Hindlimb muscle (tissue), 1 donor: Measurements from ENCODE around the gene KIF1B. TPM values are rescaled to one million over a fixed set of nuclear protein-coding genes. Genes with fewer than 3 reads are reported as not detected.
A peak's percentile ranks its signal among the peaks of the same experiment; 100 is the strongest.

Experiments
- DNase-seq: peaks from one replicate; pipeline ENCODE4 v3.0.0-alpha.2; 2013
- polyA plus RNA-seq: library from polyadenylated mRNA; unstranded; fragments of 120-200 nt; gene quantifications from one replicate; pipeline ENCODE4 v1.2.1, GENCODE V29; 2013; ENCODE audit not compliant: insufficient read length

The KIF1B gene
- polyA plus RNA-seq, 1 donor: 203 TPM

DNA sequence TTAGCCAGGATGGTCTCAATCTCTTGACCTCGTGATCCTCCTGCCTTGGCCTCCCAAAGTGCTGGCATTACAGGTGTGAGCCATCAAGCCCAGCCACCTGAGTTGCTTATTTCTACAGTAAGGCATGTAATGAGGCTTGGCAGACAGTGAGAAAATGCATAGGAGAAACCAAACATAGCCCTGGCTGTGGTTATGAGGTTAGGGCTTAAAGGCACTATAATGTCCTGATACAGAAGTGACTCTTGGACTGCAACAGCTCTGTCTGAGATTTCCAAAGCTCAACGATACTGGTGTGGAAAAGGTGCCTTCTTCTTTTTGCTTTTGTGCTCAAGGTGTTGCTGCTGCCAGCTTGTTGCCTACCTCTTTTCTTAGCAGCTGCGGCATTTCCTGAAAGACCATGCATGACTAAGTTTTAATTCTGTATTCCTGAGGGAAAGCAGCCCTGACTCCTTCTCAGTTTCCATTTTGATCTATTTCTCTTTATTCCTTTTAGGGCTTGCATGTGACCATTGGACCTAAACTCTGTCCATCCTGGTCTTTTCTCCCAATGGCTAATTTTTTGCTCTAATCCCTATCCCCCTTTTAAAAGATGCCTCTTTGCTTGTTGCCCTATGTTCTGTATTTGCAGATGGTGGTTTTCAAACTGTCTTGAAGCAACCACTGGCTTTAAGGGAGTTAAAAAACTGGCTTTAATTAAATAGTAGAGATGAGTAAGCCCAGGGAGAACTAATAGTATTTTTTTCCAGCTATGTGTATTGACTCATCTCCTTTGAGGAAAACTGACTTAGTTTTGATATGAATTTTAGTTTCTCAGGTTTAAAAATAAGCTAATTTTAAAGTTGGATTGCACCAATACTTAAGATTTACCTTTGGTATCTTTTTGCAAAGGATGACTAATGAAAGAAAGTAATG lies 70.3 kb downstream of the KIF1B start:
- no peak for DNase-seq

DNA sequence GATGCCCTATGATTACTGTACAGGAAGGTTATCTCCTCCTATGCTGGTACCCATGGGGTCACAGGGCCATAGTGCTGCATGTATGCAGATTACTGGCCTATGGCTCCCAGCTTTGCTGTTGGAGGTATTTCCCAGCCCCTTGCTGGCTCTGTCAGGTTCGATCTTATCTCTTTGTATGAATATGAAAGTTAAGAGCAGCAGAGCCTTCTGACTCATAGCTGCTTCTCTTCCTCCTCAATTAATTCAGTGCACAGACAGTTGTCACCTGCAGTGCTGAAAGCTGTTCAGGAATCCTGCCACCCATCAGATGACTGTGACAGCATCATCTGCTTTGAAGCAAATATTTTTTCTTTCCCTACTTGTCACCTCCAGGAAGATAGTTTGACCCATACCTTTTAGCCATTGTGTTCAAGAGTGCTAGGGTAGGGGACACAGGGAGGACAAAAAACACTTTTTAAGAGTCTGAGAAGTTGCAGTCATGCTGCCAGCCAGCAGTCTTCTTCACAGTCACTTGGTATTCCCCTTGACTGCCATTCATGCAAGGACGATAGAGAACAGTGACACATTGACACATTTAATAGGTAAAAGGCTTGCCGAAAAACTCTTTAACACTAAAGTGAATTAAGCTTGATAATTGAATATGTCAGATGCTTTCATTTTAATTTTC lies 73.1 kb downstream of the KIF1B start:
- no peak for DNase-seq

GRCh38 chr1:10286244-10286643 lies 75.9 kb downstream of the KIF1B start:
- peak; percentile 7 for DNase-seq

- DNase-seq: no peak
Measured at GRCh38 chr1:10287023-10287645, 76.8 kb downstream of the KIF1B start.

DNA sequence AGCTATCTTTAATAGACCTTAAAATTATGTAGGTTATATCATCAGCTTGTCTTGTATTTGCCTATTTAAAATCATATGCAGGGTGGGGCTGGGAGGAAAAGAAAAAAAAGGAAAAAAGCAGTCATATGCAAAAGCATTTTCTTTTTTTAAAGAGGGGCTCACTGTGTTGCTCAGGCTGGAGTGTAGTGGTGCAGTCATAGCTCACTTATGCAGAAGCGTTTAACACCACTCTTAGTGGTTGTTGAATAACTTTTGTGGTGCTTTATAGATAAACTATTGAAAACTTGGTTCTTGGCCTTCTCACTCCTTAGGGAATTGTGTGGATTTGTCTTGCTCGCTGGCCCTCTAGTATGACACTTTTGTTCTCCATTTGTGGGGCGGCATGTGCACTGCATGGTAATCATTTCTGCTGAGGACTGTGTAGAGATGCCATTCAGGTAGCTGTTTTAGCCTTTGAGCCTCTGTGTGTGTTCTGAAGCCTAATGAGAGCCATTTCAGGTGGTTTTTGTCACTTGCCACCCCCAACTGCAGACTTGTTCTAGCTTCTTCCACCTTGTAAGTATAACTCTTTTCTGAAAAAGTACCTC lies 77.8 kb downstream of the KIF1B start:
- no peak for DNase-seq

- DNase-seq: no peak
Measured at GRCh38 chr1:10291705-10292104, 81.3 kb downstream of the KIF1B start.

- no peak for DNase-seq
Measured at GRCh38 chr1:10292188-10292587, 81.8 kb downstream of the KIF1B start.

DNA sequence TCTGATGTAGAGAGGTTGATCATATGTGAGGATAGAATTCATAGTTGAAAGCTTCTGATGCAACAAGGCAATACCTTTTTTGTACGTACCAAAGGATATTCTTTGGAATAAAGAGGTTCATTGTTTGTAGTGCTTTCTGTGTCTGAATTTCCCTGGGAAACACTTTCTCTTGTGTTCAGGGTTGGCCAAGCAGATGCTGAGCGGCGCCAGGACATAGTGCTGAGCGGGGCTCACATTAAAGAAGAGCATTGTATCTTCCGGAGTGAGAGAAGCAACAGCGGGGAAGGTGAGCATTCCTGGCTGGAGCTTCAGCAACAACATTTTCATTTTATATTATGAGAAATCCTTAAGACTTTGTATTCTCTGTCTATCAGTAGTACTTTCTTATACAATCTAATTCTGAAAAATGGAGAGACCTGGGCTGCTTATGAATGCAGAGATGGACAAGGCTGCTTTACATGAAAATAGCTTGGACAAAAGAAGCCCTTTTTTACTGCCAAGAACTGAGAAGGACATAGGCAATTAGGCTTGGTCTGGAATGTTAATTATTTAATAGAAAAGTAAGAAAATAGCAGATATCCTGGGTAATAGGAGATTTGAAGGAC lies 85.2 kb downstream of the KIF1B start:
- DNase-seq: no peak

- DNase-seq: no peak
Measured at GRCh38 chr1:10299151-10299550, 88.8 kb downstream of the KIF1B start.

GRCh38 chr1:10302416-10302815 lies 92.0 kb downstream of the KIF1B start:
- DNase-seq: no peak

DNA sequence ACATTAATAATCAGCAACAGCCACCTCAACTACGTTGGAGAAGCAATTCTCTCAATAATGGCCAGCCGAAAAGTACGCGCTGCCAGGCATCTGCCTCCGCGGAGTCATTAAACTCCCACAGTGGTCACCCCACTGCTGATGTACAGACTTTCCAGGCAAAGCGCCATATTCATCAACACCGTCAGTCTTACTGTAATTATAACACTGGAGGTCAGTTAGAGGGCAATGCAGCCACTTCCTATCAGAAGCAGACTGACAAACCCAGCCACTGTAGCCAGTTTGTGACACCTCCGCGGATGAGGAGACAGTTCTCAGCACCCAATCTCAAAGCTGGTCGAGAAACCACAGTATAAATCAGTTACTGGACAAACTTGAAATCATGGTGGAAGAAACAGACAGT lies 93.9 kb downstream of the KIF1B start:
- DNase-seq: no peak

GRCh38 chr1:10306435-10306834 lies 96.1 kb downstream of the KIF1B start:
- no peak for DNase-seq

GRCh38 chr1:10308001-10308400 lies 97.6 kb downstream of the KIF1B start:
- no peak for DNase-seq

DNA sequence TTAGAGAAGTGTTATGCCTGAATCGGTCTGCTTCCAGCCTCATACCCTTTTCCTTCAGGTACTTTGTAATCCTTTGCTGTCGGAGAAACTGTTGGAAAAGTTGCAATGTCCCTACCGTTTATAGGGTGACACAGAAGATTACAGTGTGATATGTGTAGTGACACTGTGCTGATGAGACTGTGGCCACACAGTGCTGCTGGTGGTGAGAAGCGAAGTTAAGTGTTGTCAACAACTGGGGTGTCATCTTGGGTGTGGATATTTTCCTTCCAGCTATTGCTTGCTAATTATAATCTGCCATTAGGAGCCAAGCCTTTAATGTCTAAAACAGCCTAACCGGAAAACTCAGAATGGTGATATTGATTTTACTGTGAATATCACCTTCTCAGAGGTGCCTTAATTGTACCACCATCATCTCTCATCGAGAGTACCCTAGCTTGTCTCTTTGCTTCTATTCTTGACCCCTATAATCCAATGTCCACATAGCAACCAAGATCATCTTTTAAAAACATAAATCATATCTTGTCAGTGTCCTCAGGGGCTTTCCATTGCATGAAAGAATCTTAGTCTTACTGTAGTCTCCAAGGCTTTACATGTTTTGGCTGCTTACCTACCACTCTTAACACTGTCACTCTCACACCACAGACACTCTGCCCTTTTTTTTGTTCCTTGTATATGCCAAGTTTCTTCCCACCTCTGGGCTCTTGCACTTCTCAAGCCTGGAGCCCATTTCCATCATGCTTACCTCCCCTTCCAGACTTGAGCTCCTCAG lies 99.1 kb downstream of the KIF1B start:
- no peak for DNase-seq

DNA sequence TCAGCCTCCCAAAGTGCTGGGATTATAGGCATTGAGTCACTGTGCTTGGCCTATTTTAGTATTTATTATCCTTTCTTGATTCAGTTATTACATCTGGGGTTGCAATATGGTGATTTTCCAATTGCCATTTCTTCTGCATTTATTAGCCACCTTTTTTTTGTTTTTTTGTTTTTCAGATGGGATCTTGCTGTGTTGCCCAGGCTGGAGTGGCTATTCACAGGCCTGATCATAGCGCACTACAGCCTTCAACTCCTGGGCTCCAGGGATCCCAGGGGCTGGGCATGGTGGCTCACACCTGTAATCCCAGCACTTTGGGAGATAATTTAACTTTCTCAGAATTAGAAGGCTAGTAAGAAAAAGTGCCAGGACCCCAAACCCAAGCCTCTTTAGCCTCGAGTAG lies 106.4 kb downstream of the KIF1B start:
- no peak for DNase-seq

DNA sequence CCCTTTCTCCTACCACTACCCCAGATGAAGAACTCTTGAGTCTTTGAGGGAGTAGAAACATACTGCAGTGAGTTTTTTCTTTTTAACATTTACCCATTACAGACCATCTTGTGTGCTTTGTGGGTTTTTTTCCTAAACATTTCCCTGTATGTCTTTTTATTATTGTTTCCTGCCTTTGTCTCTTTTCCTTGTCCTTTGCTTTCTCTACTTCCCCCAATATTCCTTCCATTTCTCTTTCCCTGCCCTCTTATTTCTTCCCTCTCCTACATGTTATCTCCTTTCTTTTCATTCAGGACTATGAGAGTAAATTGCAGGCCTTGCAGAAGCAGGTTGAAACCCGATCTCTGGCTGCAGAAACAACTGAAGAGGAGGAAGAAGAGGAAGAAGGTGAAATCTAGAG lies 109.4 kb downstream of the KIF1B start:
- no peak for DNase-seq

DNA sequence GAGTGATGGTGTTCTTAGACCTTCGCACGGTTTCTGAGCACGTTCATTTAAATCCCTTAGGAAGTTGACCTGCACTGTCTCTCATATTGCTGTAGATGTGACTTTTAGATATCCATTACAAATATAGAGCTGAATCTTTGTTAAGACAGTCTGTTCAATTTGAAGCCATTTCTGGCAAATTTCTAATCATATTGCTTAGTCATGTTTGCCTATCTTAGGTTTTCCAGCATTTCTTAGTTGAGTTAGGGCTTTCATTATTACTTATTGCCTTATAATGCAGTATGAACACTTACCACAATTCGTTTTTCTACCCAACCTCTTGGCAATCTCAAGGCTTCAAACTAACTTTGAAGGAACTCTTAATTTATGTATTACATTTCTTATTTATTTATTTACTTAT lies 110.0 kb downstream of the KIF1B start:
- no peak for DNase-seq

DNA sequence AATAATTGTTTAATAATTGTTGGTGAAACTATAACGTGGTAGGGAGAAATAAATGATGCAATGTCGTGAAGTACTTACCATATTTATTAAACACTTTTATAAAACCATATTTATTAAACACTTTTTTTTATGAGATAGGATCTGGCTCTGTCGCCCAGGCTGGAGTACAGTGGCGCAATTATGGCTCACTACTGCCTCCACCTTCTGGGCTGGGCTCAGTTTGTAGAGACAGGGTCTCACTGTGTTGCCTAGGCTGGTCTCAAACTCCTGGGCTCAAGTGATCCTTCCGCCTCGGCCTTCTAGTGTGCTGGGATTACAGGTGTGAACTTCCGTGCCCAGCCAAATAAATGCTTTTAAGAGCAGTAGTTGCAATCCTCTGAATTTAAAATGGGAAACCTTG lies 112.5 kb downstream of the KIF1B start:
- DNase-seq: no peak

DNA sequence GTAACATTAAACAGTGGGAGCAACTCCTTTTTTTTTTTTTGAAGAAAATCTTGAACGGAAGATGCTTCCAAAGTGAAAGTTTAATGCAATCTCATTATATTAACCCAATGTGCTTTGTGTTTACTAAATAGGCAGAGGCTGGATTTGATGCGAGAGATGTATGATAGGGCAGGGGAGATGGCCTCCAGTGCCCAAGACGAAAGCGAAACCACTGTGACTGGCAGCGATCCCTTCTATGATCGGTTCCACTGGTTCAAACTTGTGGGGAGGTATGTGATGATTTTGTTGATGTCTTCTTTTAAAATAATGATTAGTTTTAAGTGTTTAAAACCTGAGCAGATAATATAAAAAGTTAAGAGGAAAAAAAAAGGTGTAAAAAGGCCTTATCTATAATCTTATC lies 114.3 kb downstream of the KIF1B start:
- no peak for DNase-seq

DNA sequence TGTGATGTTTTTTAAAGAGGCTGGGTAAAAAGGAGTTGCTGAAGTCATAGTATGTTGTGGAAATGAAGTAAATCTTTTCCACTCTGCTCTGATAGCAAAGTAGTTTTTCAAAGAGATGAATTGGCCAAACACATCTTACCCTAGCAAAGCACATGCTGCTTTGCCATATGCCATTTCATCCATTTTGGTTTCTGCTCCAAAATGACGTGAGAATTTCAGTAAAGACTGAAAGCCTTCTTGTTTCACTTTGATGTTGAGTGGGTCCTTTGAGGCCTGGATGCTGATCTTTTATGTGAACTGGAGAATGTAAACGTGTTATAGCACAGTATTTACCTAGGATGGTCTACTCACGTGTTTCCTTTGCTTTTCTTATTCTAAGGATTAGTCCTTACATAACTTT lies 115.2 kb downstream of the KIF1B start:
- no peak for DNase-seq

DNA sequence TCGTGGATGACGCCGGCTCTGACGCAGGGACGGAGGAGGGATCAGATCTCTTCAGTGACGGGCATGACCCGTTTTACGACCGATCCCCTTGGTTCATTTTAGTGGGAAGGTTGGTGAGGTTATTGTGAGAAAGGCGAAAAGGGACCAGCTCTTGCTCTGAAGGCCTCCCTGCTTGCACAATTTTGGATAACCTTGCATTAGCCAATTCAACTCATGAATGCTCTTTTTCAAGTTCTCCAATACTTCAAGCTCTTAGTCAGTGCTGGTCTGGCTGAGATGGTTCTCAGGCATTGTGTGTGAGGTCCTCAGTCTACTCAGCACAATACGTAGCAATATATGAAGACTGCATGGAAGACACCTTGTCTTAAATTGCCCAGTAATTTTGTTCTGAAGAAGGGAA lies 115.9 kb downstream of the KIF1B start:
- no peak for DNase-seq
